Urinary bladder (tissue), 4 donors: ENCODE results near the gene SOD3. TPM values are rescaled to one million over a fixed set of nuclear protein-coding genes. Genes with fewer than 3 reads are reported as not detected.

ENCODE experiments used
- DNase-seq: peaks from one replicate; pipeline ENCODE4 v3.0.0-alpha.2; 2015; ENCODE audit errors: extremely low spot score
- H3K27ac ChIP-seq: one replicate; pipeline ENCODE4 v1.5.1; 2013; ENCODE audit warnings: low read depth, mild to moderate bottlenecking, moderate library complexity
- H3K36me3 ChIP-seq: one replicate; pipeline ENCODE4 v1.6.1; 2013; ENCODE audit warnings: mild to moderate bottlenecking, moderate library complexity; ENCODE audit not compliant: insufficient read depth
- H3K4me1 ChIP-seq: one replicate; pipeline ENCODE4 v1.6.1; 2013; ENCODE audit warnings: mild to moderate bottlenecking, moderate library complexity; ENCODE audit not compliant: insufficient read depth
- H3K4me3 ChIP-seq: one replicate; pipeline ENCODE4 v1.5.1; 2013; ENCODE audit warnings: low read depth, low read length
- WGBS: extraction: QIAGEN DNeasy Blood & Tissue Kit; methylation state at CpG from one replicate; pipeline ENCODE4 v1.1.7; 2013; 5-methylcytosine and 5-hydroxymethylcytosine counted together
- polyA plus RNA-seq: library from polyadenylated mRNA; stranded (reverse); fragments of 200-250 nt; gene quantifications from one replicate; pipeline ENCODE4 v1.2.3, GENCODE V29; 2013
- total RNA-seq: library from RNA; depleted of rRNA; stranded (reverse); fragments of >200 nt; gene quantifications from one replicate; pipeline ENCODE4 v1.2.3, GENCODE V29; 2014
- donor health status: healthy with polysubstance abuse.
- donor health status: healthy.

SOD3 gene
- total RNA-seq = 27.1 TPM
- polyA plus RNA-seq = 247 TPM

DNA sequence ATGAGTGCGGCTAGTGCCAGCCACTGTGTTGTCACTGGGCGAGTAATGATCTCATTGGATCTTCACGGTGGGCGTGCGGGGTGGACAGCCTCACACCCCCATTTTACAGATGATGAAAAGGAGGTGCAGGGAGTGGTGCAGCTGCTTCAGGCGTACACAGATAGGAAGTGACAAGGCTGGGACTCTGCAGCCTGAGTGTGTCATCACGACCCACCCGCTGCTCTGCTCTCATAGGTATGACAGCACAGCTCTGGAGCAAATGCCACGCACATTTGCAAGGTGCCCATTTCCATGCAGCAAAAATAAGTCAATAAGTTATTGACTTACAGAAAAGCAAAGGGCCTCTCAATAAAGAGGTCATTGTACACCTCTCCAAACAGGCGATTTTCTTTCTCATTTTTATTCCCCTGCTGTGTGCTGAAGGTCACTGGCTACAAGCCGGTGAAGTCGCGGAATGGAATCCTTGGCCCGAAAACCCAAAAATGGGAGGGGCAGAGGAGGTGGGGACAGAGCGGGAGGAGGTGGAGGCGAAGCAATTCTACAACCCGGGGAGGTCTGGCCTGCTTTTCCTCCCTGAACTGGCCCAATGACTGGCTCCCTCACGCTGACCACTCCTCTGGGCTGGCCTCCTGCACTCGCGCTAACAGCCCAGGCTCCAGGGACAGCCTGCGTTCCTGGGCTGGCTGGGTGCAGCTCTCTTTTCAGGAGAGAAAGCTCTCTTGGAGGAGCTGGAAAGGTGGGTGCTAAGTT is at the start of gene SOD3:
Gene SOD3, plus strand, starts transcription at position 658 of the 750 bp plus-strand sequence. CDS start 3,949 bp downstream, outside the sequence.
- Histone ChIP-seq H3K27ac (peak within 1 kb of the TSS; percentile 11), H3K4me3 (peak within 1 kb of the TSS; percentile 8), H3K36me3 (no peaks in the 10 kb centered on the region), H3K4me1 (no peaks in the 10 kb centered on the region)
- 19% methylated on average over 21 of the region's 21 CpGs for WGBS
- no peak for DNase-seq

- no peak for DNase-seq
- H3K27ac ChIP-seq = no peak overlapping the region
These were observed 48.0 kb upstream of the SOD3 start for GRCh38 chr4:24747234-24747975.

DNA sequence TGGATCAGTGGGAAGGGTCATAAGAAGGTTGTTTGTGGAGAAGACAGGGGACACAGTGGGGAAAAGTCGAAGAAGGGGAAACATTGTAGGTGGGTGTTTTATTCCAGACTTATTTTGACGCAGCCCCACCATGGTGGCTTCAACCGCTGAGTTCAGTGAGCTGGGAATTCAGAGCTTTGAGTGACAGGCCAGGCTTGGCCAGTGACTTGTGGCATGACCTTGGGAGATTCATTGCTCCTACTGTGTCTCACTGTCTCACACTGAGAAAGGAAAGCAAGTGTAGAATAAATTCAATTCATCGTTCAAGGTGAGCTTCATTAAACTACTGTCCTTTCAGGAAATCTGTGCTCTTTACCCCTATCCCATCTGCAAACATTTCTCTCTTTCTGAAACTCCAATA is 47.4 kb upstream of the SOD3 start:
- DNase-seq = no peak
- Histone ChIP-seq H3K4me1 (no peaks in the 10 kb centered on the region), H3K27ac (no peak overlapping the region), H3K36me3 (no peaks in the 10 kb centered on the region), H3K4me3 (no peak overlapping the region)
- WGBS = 95% methylated on average over 4 of the region's 4 CpGs

More at GRCh38 chr4:24747234-24747975, 48.0 kb upstream of the SOD3 start:
- no peaks in the 10 kb centered on the region for H3K36me3 ChIP-seq
- no peaks in the 10 kb centered on the region for H3K4me1 ChIP-seq
- 87% methylated on average over 4 of the region's 4 CpGs for WGBS
- H3K4me3 ChIP-seq = no peak overlapping the region

DNA sequence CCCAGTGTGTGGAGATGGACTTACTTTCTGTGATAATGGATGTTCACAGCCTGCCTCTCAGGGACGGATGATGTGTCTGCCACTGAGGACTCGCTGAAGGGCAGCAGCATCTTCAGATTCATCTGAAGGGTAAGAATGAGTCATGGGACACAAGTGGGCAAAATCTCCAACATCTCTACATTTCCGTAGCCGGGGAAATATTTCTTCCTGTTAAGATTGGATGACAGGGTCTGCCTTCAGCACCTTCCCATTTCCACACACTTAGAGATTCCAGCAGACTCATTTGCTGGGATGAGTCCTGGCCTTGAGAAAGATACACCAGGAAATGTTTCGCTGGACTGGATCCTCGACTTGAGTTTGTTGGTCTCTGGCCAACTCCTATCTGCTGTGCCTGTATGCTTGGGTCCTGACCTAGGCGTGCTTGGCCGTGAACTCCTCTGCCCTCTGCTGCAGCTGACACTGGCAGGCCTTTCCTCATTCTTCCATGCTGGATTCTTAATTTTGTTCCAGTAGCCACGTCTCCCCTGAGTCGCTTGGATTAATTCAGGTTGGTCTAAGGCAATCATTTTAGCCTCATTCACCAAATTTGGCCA is 46.5 kb upstream of the SOD3 start:
- whole genome bisulfite sequencing = 88% methylated on average over 10 of the region's 10 CpGs
- no peak for DNase-seq

GRCh38 chr4:24750106-24750505 is 45.3 kb upstream of the SOD3 start:
- no peaks in the 10 kb centered on the region for H3K36me3 ChIP-seq
- 73% methylated on average over 3 of the region's 3 CpGs for WGBS
- no peak overlapping the region for H3K4me3 ChIP-seq
- H3K4me1 ChIP-seq = no peaks in the 10 kb centered on the region
- H3K27ac ChIP-seq = no peak overlapping the region
- no peak for DNase-seq

More for the DNA sequence above, 46.5 kb upstream of the SOD3 start:
- Histone ChIP-seq H3K4me1 (no peaks in the 10 kb centered on the region), H3K27ac (no peak overlapping the region), H3K4me3 (no peak overlapping the region), H3K36me3 (no peaks in the 10 kb centered on the region)

DNA sequence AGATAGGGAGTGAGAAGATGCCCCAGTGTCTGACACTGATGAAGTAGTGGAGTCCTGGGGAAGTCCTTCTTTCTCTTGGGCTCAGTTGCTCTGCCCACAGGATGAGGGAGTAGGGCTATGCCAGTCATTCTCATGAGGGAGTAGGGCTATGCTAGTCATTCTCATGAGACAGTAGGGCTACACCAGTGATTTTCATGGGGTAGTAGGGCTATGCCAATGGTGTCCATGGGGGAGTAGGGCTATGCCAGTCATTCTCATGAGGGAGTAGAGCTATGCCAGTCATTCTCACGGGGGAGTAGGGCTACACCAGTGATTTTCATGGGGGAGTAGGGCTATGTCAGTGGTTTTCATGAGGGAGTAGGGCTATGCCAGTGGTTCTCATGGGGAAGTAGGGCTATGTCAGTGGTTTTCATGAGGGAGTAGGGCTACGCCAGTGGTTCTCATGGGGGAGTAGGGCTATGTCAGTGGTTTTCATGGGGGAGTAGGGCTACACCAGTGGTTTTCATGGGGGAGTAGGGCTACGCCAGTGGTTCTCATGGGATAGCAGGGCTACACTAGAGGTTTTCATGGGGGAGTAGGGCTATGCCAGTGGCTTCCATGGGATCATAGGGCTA is 43.3 kb upstream of the SOD3 start:
- Histone ChIP-seq H3K4me3 (no peak overlapping the region), H3K27ac (no peak overlapping the region), H3K36me3 (no peaks in the 10 kb centered on the region), H3K4me1 (no peaks in the 10 kb centered on the region)
- DNase-seq = no peak
- WGBS = 91% methylated on average over 3 of the region's 3 CpGs

DNA sequence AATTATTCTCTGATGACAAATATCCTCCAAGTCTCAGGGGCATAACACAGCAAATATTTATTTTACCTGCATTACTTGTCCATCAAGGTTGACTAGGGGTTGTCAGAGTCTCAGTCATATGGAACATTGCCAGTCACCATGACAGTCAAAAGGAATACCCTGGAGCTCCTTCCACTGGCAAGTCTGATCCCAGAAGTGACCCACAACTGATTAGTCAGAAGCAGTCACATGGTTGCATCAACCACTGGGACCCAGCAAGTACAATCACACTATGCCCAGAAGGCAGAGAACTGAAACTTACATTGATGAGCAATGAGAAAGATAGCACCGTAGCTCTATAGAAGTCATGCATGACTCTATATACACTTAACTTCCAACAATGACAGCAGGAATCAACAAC is 41.9 kb upstream of the SOD3 start:
- Histone ChIP-seq H3K4me3 (no peak overlapping the region), H3K4me1 (no peaks in the 10 kb centered on the region), H3K36me3 (no peaks in the 10 kb centered on the region), H3K27ac (no peak overlapping the region)
- DNase-seq = no peak
- 87% methylated on average over 1 of the region's 1 CpG for WGBS

DNA sequence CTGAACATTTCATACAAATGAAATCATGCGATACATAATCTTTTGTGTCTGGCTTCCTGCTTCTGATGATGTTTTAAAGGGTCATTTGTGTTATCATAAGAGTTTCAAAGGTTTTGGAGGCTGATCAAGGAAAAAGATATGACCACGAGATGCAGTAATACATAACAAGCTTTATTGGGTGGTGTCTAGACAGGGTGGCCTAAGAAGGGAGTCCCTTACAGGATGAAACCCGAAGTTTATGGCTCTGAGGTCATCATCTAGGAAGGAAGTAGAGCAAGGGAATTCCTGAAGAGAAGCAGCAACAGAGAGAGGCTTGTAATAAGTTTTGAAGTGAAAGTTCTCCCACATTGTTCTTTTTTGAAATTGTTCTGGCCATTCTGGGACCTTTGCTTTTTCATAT is 40.8 kb upstream of the SOD3 start:
- Histone ChIP-seq H3K4me1 (no peaks in the 10 kb centered on the region), H3K27ac (no peak overlapping the region), H3K36me3 (no peaks in the 10 kb centered on the region), H3K4me3 (no peak overlapping the region)
- no peak for DNase-seq
- WGBS = 22% methylated on average over 3 of the region's 3 CpGs

DNA sequence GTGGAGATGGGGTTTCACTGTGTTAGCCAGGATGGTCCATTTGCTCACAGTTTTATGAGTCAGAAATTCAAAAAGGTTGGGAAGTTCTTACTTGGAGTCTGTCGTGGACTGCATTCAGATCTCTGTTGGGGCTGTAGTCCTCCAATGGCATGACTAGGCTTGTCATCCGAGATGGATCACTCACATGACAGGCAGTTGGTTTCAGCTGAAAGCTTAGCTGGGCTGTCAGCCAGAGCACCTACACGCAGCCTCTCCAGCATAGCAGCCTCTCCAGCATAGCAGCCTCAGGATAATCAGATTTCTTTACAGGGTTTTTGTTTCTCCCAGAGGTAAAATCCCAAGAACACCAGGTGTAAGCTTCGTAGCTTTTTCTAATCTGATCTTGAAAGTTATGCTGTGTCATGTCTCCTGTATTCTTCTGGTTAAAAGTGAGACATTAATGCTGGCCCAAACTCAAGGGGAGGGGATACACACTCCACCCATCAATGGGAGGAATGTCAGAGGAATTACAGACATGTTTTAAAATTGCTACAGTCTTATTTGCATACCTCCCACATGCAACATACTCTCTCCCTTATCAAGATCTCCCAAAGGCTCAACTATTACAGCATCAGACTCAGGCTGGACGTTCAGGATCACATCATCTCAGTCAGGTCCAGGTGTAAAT is 31.6 kb upstream of the SOD3 start:
- no peak for DNase-seq
- H3K36me3 ChIP-seq = no peaks in the 10 kb centered on the region
- no peak overlapping the region for H3K4me3 ChIP-seq
- no peak overlapping the region for H3K27ac ChIP-seq
- H3K4me1 ChIP-seq = no peaks in the 10 kb centered on the region
- 46% methylated on average over 5 of the region's 5 CpGs for WGBS

GRCh38 chr4:24764345-24764744 is 31.0 kb upstream of the SOD3 start:
- WGBS = 86% methylated on average over 3 of the region's 3 CpGs
- no peaks in the 10 kb centered on the region for H3K4me1 ChIP-seq
- no peak overlapping the region for H3K27ac ChIP-seq
- H3K4me3 ChIP-seq = no peak overlapping the region
- no peaks in the 10 kb centered on the region for H3K36me3 ChIP-seq
- no peak for DNase-seq

- Histone ChIP-seq H3K36me3 (no peaks in the 10 kb centered on the region), H3K4me1 (no peaks in the 10 kb centered on the region), H3K27ac (no peak overlapping the region), H3K4me3 (no peak overlapping the region)
- 57% methylated on average over 4 of the region's 4 CpGs for WGBS
- DNase-seq = no peak
These were observed 29.9 kb upstream of the SOD3 start for GRCh38 chr4:24765376-24765988.

DNA sequence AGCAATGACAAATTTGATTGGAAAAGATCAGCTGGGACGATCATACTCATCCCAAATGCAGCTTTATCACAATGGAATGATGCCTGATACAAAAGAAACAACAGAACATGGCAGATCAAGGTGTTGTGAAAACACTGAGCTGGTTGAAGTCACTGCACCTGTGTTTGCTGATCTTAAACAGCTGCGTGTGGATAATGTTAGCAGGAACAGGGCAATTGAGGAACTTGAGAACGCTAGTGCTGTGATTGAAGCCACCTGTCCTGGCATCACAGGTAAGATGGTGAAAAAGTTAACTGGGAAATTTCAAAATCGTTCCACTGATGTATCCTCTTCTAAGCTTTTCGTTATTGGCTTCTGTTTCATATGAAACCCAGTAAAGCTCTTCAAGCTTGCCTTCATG is 27.4 kb upstream of the SOD3 start:
- no peaks in the 10 kb centered on the region for H3K36me3 ChIP-seq
- 87% methylated on average over 5 of the region's 5 CpGs for WGBS
- H3K4me3 ChIP-seq = no peak overlapping the region
- H3K4me1 ChIP-seq = no peaks in the 10 kb centered on the region
- H3K27ac ChIP-seq = no peak overlapping the region
- DNase-seq = no peak

GRCh38 chr4:24768604-24769003 is 26.8 kb upstream of the SOD3 start:
- Histone ChIP-seq H3K4me3 (no peak overlapping the region), H3K4me1 (no peaks in the 10 kb centered on the region), H3K27ac (no peak overlapping the region), H3K36me3 (no peaks in the 10 kb centered on the region)
- DNase-seq = no peak
